Stimulated activated CD8-positive, alpha-beta memory T cell treated with anti-CD3 and anti-CD28 coated beads, Interleukin-4, amount 100 ng/mL, for 1 hour (primary cell): Measurements from ENCODE around the gene UGT2B28.
"Not testable (repeated sequence)": the region's sequence is repeated elsewhere in the genome, so short reads cannot be mapped to it uniquely, and the experiment has no call there.

Experiments
- DNase-seq, 2 donors: peaks; one replicate each; pipeline ENCODE4 v3.0.0-alpha.2; 2020; ENCODE audit warnings: low read depth in 2 of 2, low spot score in 1 of 2

Gene UGT2B28

DNA sequence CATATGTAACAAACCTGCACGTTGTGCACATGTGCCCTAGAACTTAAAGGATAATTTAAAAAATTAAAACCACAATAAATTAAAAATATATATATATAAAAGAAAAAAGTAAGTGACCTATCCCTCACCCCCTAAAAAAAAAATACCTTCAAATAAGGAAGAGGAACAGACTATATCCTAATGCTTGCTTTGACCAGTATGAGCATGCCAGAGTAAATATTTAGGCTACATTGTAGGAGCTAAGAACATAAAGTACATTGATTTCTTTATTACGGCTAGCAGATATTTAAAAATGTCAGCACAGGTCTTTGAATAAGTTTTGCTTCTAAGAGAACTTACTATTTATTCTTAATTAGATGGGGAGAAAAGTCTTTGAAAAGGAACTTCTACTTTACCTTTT lies 62.8 kb downstream of the UGT2B28 start:
- DNase-seq: not testable (repeated sequence)

DNA sequence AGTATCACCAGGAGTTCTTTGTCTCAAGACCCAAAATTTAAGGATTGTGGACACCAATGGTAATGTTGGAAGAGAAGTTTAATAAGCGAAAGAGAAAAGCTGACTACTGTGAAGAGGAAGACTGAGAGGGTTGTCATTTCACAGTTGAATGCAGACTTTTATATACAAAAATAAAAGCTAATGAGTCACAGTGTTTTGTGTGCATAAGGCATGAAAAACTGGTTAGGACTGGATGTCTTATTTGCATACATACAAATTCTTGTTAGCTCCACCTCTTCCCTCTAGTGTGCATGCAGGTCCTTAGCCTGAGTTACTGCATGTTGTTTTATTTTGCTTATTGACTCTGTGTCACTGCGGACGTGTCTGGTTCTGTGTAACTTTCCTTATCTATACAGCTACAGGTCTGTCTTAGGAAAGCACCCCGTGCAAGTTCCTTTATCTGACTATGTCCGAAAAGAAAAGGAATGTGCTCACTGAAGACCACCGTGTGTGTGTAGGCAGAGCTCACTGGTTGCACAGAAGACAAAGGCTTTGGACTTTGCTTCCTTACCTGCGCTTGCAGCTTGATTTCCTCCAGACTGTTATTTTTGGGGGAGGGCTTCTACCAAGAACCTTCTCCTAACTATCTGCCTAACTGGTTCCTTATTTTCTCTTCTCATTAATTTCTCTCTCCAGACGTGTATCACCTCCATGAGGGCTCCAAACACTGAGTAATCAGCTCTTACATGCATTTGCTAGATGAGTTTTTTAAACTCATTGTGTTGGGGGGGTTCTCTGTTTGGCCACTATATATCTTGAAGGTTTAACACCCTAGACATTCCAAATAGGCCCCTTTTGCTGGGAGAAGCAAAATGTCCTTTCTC lies 63.5 kb downstream of the UGT2B28 start:
- not testable (repeated sequence) for DNase-seq
